DOHH2 (cell line): Measurements from ENCODE around the gene BUB1.

ENCODE experiments used
- EZH2phosphoT487 ChIP-seq: fragments of 200-600 bp; sonication (generic); IDR thresholded peaks from 2 replicates; pipeline ENCODE4 v1.6.1; 2017; ENCODE audit warnings: borderline replicate concordance, mild to moderate bottlenecking, antibody characterized with exemption, low read length, moderate library complexity, mixed read lengths
- TF ChIP-seq, protein P1 (sequence below): fragments of 200-600 bp; sonication (generic); IDR thresholded peaks from one replicate; pipeline ENCODE4 v1.5.1; 2014; ENCODE audit warnings: antibody characterized with exemption, mild to moderate bottlenecking, low read depth, low read length; ENCODE audit not compliant: poor library complexity, severe bottlenecking

DNA sequence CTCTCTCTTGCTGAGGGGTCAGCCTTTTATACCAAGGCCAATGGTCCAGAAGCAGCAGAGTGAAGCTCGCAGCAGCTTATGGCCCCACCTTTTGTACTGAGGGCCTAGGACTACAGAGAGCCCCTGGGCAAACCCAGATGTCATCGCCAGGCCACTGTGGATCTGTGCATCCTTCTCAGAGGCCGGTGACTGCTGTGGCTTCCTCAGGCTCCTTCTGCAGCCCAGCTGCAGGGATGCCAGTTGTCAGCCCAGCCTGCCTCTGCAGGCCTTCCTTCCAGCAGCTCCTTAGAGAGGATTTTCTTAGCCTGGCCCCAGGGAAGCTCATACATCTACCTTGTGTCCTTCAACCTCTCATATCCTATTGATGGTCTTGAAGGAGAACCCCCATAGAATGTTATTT lies 48.0 kb upstream of the BUB1 start:
- TF ChIP-seq, protein P1, sequence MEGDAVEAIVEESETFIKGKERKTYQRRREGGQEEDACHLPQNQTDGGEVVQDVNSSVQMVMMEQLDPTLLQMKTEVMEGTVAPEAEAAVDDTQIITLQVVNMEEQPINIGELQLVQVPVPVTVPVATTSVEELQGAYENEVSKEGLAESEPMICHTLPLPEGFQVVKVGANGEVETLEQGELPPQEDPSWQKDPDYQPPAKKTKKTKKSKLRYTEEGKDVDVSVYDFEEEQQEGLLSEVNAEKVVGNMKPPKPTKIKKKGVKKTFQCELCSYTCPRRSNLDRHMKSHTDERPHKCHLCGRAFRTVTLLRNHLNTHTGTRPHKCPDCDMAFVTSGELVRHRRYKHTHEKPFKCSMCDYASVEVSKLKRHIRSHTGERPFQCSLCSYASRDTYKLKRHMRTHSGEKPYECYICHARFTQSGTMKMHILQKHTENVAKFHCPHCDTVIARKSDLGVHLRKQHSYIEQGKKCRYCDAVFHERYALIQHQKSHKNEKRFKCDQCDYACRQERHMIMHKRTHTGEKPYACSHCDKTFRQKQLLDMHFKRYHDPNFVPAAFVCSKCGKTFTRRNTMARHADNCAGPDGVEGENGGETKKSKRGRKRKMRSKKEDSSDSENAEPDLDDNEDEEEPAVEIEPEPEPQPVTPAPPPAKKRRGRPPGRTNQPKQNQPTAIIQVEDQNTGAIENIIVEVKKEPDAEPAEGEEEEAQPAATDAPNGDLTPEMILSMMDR: no peak
- no peak for TF ChIP-seq EZH2phosphoT487
